HG03521 (cell line): ENCODE results near the gene APC2.
A peak's percentile ranks its signal among the peaks of the same experiment; 100 is the strongest.
"Not testable (repeated sequence)": the region's sequence is repeated elsewhere in the genome, so short reads cannot be mapped to it uniquely, and the experiment has no call there.

Experiments used
- ATAC-seq: cut with Tn5 transposase; IDR thresholded peaks from one replicate; pipeline ENCODE4 v1.9.1; 2021; ENCODE audit warnings: mild to moderate bottlenecking, moderate library complexity; ENCODE audit not compliant: unreplicated experiment

APC2 gene

DNA sequence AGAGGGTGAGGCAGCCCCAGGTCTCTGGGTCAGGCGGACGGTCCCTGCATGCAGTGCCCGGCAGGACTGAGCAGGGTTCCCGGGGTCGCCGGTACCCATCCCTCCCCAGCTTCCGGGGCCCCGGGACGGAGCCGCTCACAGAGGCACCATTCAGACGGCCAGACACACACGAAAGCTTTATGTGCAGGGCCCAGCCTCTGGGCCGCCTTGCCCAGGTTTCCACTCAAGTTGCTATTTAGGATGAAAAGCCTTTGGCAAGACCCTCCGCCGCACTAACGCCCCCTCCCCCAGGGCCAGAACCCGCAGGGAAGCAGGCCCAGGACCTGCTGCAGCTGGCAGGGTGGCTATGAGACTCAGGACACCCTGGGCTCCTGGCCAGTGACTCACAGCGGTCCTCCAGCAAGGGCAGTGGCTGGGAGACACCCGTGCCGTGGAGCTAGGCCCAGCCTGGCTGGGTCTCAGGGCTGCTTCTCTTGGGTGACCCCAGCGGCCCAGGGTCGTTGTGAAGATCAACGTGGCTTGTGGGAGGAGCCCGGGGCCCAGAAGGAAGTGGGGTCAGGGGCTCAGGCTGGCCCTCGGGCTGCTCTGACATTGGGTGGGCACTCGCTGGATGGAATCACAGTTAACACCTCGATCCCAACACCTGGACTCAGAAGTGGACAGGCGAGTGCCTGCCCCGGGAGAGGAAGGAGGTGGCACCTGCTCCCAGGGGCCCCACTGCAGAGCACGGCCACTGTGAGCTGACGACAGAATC is 24.3 kb downstream of the APC2 start:
- ATAC-seq = no peak

- ATAC-seq = no peak
Observed at GRCh38 chr19:1474765-1475351, 24.9 kb downstream of the APC2 start.

DNA sequence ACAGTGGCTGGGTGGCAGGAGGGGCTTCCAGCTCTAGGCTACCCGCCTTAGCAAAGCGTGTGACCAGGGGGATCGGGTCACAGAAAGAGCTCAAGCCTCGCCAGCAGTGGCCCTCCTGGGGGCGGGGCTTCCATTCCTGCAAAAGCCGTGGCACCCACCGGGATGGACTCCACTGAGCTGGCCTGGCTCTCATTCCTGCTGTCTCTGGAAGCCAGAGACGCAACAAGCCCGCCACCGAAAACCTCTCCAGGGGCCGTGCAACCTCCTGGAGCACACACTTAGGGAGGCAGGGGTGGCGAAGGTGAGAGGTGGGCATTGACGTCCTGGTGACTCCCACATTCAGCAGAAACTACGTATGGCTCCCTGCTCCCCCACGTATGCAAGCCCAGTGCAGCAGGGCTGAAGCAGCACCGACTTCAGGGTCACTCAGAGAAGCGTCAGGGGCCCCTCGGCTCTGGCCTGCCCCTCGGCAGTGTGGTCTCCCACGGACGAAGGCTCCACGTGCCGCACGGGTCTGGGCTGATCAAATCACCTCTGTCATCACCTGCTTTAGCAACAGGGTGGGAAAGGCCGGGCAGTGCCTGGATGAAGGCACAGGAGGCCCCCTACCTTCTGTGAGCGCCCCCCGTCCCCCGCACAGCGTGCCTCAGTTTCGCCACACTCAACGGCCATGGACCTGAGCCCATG is 26.0 kb downstream of the APC2 start:
- ATAC-seq = no peak

DNA sequence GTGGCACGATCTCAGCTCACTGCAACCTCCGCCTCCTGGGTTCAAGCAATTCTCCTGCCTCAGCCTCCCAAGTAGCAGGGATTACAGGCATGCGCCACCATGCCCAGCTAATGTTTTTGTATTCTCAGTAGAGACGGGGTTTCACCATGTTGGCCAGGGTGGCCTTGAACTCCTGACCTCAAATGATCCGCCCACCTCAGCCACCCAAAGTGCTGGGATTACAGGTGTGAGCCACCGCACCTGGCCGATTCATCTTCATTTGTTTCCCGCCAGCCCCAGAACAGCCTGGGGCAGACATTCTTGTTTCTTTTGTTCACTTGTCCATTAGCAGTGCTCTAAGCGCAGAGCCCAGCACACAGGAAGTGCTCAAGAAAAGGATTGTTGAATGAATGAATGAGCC is 27.1 kb downstream of the APC2 start:
- ATAC-seq = not testable (repeated sequence)

DNA sequence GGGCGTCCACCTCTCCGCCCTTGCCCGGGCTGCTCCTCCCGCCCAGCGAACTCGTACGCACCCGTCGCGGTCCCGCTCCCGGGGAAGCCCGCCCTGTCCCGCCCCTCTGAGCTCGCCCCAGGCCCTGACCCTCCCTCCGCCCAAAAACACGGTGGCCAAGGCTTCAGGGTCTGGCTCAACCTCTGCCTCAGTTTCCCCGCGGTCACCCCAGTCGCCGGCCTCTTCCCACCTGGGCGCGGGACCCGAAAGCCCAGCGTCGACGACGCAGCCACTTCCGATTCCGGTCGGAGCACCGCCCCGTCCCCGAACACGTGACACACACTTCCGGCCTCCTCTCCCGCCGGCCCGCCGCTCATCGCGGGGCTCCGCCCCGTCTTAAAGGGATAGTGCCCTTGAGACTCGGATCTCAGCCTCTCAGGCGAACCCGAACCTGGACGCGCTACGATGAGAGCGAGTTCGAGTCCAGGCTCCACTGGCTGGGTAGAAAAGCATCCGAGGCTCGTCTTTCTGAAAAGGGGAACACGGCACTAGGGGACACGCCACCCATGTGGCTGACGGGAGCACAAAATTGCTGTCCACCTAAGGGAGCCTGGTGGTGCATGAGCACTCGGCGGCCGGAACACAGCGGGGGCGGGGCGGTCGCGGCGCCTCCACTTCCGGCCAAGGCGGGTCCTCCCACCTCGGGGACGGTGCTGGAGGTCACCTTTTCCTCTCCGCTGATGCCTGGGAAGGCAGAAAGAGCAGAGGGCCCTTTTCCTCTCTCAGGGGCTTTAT is 29.2 kb downstream of the APC2 start, which contains the start of gene C19orf25:
TSS of gene C19orf25 (minus strand) at position 282 of the 774 bp plus-strand sequence. CDS start 312 bp downstream, outside the sequence.
- peak; percentile 78 for ATAC-seq

GRCh38 chr19:1481224-1481892 is 31.4 kb downstream of the APC2 start:
- no peak for ATAC-seq

DNA sequence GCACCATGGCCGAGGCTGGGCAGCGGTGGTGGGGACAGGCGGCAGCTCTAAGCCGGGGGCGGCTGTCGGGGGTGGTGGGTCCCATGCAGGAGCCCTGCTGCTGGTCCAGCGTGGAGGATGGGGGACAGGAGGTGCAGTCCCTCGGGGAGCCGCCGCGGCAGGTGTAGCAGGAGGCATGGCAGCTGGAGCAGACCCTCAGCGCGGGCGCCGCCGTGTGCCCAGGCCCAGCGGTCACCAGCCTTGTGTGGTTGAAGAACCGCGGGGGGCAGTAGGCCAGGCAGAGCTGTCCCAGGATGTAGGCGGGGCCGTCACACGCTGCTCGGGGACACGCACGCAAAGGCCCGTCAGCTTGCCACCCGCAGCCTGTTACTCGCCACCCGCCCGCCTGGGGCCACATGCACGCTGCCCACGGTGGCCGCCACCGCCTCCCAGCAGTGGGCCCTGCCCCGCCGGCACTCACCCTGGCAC is 32.0 kb downstream of the APC2 start:
- no peak for ATAC-seq

GRCh38 chr19:1482361-1483130 is 32.6 kb downstream of the APC2 start:
- ATAC-seq = no peak

- no peak for ATAC-seq
Observed at GRCh38 chr19:1483131-1483978, 33.4 kb downstream of the APC2 start.

DNA sequence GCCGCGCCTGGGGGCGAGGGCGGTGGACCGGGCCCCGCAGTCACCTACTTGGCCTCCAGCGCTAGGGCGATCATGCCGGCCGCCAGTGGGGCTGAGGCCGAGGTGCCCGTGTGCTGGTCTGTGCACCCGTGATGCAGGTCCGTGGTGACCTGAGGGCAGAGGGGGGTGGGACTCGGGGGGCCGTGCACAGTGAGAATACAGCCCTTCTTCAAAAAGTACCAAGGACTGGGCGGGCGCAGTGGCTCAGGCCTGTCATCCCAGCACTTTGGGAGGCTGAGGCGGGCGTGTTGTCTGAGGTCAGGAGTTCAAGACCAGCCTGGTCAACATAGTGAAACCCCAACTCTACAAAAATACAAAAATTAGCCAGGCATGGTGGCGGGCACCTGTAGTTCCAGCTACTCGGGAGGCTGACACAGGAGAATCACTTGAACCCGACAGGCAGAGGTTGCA is 34.1 kb downstream of the APC2 start:
- ATAC-seq = no peak

- ATAC-seq = no peak
Observed at GRCh38 chr19:1486720-1487575, 37.0 kb downstream of the APC2 start.

- no peak for ATAC-seq
Observed at GRCh38 chr19:1487576-1488281, 37.8 kb downstream of the APC2 start.

- ATAC-seq = no peak
Observed at GRCh38 chr19:1488282-1488601, 38.3 kb downstream of the APC2 start.

DNA sequence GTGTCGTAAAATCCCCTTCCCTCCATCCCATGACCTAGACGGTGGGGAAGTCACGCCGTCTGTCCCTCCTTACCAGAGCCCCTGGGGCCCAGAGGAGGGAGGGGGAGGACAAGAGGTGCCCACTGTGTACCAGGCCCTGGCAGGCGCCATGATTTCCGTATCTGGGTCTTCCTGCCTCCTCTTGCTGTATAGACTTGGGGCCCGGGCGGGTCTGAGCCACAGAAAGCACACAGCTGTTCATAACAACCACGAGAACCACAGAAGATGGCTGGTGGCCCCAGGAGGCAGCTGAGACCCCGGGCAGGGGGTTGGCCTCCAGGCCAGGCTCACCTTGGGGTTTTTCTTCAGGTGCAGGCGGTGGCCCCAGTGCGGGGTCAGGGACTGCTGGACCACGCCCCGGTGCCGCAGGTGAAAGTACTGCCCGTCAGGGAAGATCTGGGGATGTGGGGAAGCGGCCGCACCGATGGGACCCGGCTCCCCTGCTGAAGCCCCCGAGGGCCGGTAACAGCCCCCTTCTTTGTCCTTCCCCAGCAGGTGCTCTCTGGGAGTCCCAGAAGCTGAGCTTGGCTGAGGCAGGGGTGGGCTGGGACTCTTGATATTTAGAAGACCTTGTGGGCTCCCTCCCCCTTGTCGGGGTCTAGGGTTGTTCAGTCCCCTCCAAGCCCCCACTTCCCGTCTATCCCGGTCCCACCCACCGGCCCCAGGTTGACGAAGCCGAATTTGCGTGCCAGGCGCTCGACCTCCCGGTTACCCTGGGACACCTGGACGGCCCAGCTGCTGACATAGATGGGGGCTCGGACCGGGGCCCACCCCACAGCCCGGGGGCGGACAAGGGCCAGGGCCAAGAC is 39.8 kb downstream of the APC2 start:
- ATAC-seq = no peak

- peak; percentile 87 for ATAC-seq
Observed at GRCh38 chr19:1490311-1491113, 40.6 kb downstream of the APC2 start, which contains the start of gene PCSK4. Gene PCSK4 (minus strand): TSS chr19:1490350. CDS start chr19:1490346, 4 bp downstream.
